Measurements from ENCODE around the gene ZNF385D.

The ZNF385D gene

DNA sequence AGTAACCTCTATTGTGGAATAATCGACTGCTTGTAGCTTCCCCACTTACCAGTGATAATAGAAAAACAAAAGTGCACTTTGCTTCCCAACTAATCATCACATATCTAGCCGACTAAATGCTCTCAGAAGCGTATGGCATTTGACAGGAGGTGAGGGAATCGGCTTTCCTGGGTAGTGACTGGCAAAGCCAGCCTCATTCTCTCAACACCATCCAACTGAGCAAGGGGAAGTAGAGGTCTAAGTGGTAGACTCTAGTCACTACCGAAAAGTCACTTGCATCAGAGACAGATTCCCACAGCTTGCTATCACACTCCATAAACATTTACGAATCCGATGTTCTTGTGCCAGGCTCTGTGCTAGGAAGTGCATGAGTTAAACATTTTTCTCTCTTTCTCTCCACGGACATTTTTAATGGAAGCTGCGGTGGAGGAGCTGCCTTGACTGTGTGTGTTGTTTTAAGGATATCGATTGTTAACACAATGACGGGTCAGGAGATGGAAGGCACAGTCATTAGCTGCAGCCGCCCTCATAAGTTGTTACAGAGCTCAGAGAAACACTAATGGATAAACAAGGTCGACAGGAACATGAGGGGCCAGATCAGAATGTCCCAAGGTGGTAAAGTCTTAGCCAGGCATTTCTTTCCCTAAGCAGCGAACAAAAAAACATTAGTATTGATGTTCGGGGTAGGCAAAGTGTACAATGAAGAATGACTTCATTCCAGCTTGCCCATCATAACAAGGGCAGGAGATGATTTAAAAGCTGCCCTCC, 11.9 kb downstream of the ZNF385D start:
- TF ChIP-seq, protein P1, sequence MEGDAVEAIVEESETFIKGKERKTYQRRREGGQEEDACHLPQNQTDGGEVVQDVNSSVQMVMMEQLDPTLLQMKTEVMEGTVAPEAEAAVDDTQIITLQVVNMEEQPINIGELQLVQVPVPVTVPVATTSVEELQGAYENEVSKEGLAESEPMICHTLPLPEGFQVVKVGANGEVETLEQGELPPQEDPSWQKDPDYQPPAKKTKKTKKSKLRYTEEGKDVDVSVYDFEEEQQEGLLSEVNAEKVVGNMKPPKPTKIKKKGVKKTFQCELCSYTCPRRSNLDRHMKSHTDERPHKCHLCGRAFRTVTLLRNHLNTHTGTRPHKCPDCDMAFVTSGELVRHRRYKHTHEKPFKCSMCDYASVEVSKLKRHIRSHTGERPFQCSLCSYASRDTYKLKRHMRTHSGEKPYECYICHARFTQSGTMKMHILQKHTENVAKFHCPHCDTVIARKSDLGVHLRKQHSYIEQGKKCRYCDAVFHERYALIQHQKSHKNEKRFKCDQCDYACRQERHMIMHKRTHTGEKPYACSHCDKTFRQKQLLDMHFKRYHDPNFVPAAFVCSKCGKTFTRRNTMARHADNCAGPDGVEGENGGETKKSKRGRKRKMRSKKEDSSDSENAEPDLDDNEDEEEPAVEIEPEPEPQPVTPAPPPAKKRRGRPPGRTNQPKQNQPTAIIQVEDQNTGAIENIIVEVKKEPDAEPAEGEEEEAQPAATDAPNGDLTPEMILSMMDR (conservative IDR thresholded peaks at IDR 0.05; ENCODE audit: low read length), result no peak
- DNase-seq (ENCODE audit: low read depth), result no peak
- no peak overlapping the region for H3K4me3 ChIP-seq (ENCODE audit: low read length)

DNA sequence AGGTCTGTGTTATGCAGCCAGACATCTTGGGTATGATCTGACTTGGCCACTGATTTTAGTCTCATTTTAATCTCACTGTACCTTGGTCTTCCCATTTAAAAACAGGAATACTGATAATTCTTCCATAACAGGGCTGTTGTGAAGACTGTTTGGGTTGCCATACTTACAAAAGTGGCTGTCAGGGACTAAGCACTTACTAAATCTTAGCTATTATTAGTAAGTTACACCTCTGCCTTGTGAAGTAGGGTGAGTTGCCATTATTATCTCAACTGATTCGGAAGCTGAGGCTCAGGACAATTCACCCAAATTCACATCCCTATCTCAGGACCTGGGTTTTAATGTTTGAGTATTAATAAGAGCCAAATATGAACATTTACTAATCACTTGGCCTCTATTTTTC, 12.7 kb downstream of the ZNF385D start:
- TF ChIP-seq, protein P1 (conservative IDR thresholded peaks at IDR 0.05; ENCODE audit: low read length), result no peak
- no peak overlapping the region for H3K4me3 ChIP-seq (ENCODE audit: low read length)
- no peak for DNase-seq (ENCODE audit: low read depth)

- no peak overlapping the region for H3K4me3 ChIP-seq (ENCODE audit: low read length)
- TF ChIP-seq, protein P1 (conservative IDR thresholded peaks at IDR 0.05; ENCODE audit: low read length), result no peak
- DNase-seq (ENCODE audit: low read depth), result peak; percentile 59
Observed at GRCh38 chr3:21734746-21735145, 16.3 kb downstream of the ZNF385D start.

DNA sequence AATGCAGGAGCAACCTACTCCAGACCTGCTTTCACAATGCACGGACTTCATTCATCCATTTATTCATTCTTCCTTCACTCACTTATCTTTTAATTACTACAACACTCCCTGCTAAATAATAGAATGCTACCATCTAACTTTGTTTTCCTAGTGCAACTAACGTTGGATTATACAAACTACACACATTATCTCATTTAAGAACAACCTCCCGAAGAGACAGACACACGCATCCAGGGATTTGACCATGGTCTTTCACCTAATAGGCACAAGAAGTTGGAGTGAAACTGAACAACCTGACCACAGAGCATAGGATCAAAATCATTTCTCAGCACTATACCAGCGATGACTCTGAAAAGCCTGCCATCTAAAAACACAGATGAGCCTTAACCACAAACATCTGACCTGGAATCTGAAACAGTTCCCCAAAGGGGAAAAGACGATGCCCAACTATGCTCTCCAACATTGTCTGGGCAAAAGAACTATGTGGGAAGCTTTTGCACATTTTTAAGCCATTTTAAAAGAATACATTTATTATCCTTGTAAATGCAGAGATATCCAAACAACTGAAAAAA, 21.0 kb downstream of the ZNF385D start:
- no peak overlapping the region for H3K4me3 ChIP-seq (ENCODE audit: low read length)
- peak; percentile 87 for DNase-seq (ENCODE audit: low read depth)
- TF ChIP-seq, protein P1 (conservative IDR thresholded peaks at IDR 0.05; ENCODE audit: low read length), result no peak

- TF ChIP-seq, protein P1 (conservative IDR thresholded peaks at IDR 0.05; ENCODE audit: low read length), result no peak
- no peak overlapping the region for H3K4me3 ChIP-seq (ENCODE audit: low read length)
- no peak for DNase-seq (ENCODE audit: low read depth)
Observed at GRCh38 chr3:21729331-21729730, 21.7 kb downstream of the ZNF385D start.

DNA sequence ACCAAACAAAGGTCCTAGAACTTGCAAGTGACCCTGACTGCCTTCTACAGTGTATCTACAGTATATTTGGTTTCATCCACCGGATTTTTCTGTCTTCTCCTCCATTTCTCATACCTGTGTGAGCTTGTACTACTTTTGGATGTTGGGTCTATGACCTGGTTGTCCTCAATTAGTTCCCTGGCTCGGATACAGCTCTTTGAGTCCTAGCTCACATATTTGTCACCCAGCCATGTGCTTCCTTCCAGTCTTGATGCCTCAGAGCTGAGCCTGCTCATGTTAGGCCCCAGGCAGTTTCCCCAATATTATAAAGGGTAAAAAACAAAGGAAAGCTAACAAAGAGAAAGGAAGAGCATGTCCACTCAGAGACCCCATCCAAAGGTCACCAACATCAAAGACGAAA, 28.2 kb downstream of the ZNF385D start:
- TF ChIP-seq, protein P1 (conservative IDR thresholded peaks at IDR 0.05; ENCODE audit: low read length), result no peak
- H3K4me3 ChIP-seq (ENCODE audit: low read length), result no peak overlapping the region
- peak; percentile 12 for DNase-seq (ENCODE audit: low read depth)

GRCh38 chr3:21722301-21722700, 28.7 kb downstream of the ZNF385D start:
- H3K4me3 ChIP-seq (ENCODE audit: low read length), result no peak overlapping the region
- no peak for DNase-seq (ENCODE audit: low read depth)
- TF ChIP-seq, protein P1 (conservative IDR thresholded peaks at IDR 0.05; ENCODE audit: low read length), result no peak

Measured in AG10803 (cell line).